ACC112 (cell line): Measurements from ENCODE around the gene ABT1.

Experiments used
- H2AFZ ChIP-seq: fragments of 200-600 bp; sonication (generic); one replicate; pipeline ENCODE4 v1.6.0; 2017; ENCODE audit warnings: antibody characterized with exemption, low read length; ENCODE audit not compliant: unreplicated experiment
- H3K27ac ChIP-seq: fragments of 200-600 bp; sonication (generic); 2 replicates; pipeline ENCODE4 v1.5.1; 2014; ENCODE audit warnings: low read depth, mild to moderate bottlenecking, antibody characterized with exemption, low read length, moderate library complexity
- H3K27me3 ChIP-seq: fragments of 200-600 bp; sonication (generic); 2 replicates; pipeline ENCODE4 v1.6.1; 2014; ENCODE audit warnings: mild to moderate bottlenecking, antibody characterized with exemption, low read length, moderate library complexity, mixed read lengths; ENCODE audit not compliant: insufficient read depth
- H3K36me3 ChIP-seq: fragments of 200-600 bp; sonication (generic); 2 replicates; pipeline ENCODE4 v1.6.1; 2016; ENCODE audit warnings: mild to moderate bottlenecking, antibody characterized with exemption, low read length, moderate library complexity, mixed read lengths; ENCODE audit not compliant: insufficient read depth
- H3K4me1 ChIP-seq: fragments of 200-600 bp; sonication (generic); one replicate; pipeline ENCODE4 v1.6.1; 2016; ENCODE audit warnings: low read length, mixed read lengths; ENCODE audit not compliant: insufficient read depth, unreplicated experiment, control insufficient read depth
- H3K4me3 ChIP-seq: fragments of 200-600 bp; sonication (generic); 2 replicates; pipeline ENCODE4 v1.5.1; 2014; ENCODE audit warnings: mild to moderate bottlenecking, low read depth, low read length
- H3K79me2 ChIP-seq: fragments of 200-600 bp; sonication (generic); one replicate; pipeline ENCODE4 v1.6.0; 2016; ENCODE audit warnings: low read length; ENCODE audit not compliant: control insufficient read depth, unreplicated experiment, insufficient read depth

ABT1 gene

GRCh38 chr6:26640806-26641205 is 44.1 kb downstream of the ABT1 start:
- Histone ChIP-seq H3K4me1 (no peaks in the 10 kb centered on the region), H3K27ac (no peak overlapping the region), H3K4me3 (no peak overlapping the region), H3K79me2 (peaks cover 10% of the 10 kb centered on the region), H3K36me3 (peaks cover 60% of the 10 kb centered on the region), H2AFZ (no peak overlapping the region), H3K27me3 (no peaks in the 10 kb centered on the region)

GRCh38 chr6:26646074-26646473 is 49.3 kb downstream of the ABT1 start:
- peaks cover 74% of the 10 kb centered on the region for H3K36me3 ChIP-seq
- no peak overlapping the region for H3K4me3 ChIP-seq
- no peaks in the 10 kb centered on the region for H3K4me1 ChIP-seq
- no peak overlapping the region for H2AFZ ChIP-seq
- peaks cover 27% of the 10 kb centered on the region for H3K79me2 ChIP-seq
- H3K27me3 ChIP-seq = no peaks in the 10 kb centered on the region
- no peak overlapping the region for H3K27ac ChIP-seq
